Activated naive CD8-positive, alpha-beta T cell treated with anti-CD3 and anti-CD28 coated beads for 36 hours (primary cell): ENCODE data around the gene RASSF3. TPM values are rescaled to one million over a fixed set of nuclear protein-coding genes. Genes with fewer than 3 reads are reported as not detected.

Experiments used
- DNase-seq: peaks from one replicate; pipeline ENCODE4 v3.0.0; 2021
- H3K27ac Mint-ChIP-seq: one replicate; pipeline ENCODE4 v1.8.0; 2022; ENCODE audit warnings: mild to moderate bottlenecking, moderate library complexity, mixed read lengths
- H3K27me3 Mint-ChIP-seq: one replicate; pipeline ENCODE4 v1.8.0; 2022; ENCODE audit warnings: mild to moderate bottlenecking, mixed read lengths
- H3K36me3 Mint-ChIP-seq: one replicate; pipeline ENCODE4 v1.8.0; 2021; ENCODE audit warnings: mild to moderate bottlenecking, mixed read lengths
- H3K4me1 Mint-ChIP-seq: one replicate; pipeline ENCODE4 v1.8.0; 2021; ENCODE audit warnings: mixed read lengths
- H3K4me3 Mint-ChIP-seq: one replicate; pipeline ENCODE4 v1.8.0; 2022; ENCODE audit warnings: mild to moderate bottlenecking, moderate library complexity, mixed read lengths
- H3K9me3 Mint-ChIP-seq: one replicate; pipeline ENCODE4 v1.8.0; 2022; ENCODE audit warnings: mixed read lengths
- total RNA-seq, 2 experiments: library from RNA; stranded (reverse); gene quantifications; one replicate each; pipeline ENCODE4 v1.2.3, GENCODE V29; 2021

The RASSF3 gene
- total RNA-seq, 2 experiments from 2014 or later = 48.0 to 51.0 TPM

DNA sequence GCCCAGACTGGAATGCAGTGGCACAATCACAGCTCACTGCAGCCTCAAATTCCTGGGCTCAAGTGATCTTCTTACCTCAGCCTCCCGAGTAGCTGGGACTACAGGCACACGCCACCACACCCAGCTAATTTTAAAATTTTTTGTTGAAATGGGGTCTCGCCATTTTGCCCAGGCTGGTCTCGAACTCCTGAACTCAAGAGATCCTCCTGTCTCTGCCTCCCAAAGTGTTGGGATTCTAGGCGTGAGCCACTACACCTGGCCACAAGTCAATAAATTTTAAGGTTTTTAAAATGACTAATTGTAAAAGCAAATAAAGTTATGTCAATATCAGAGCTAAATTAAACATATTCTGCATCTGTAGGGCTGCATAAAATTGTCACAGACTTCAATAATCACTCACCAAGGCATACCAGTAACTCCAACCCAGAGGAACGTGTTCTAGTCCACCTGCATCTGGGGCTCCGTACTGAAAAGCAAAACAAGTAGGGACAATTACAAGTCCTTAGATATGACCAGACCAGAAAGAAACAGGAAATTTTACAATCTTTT lies 135.0 kb downstream of the RASSF3 start:
- Mint-ChIP-seq H3K27ac (no peak overlapping the region), H3K27me3 (no peaks in the 10 kb centered on the region), H3K36me3 (peaks cover 32% of the 10 kb centered on the region), H3K4me1 (peaks cover 8% of the 10 kb centered on the region), H3K4me3 (no peak overlapping the region), H3K9me3 (no peaks in the 10 kb centered on the region)
- DNase-seq = no peak

DNA sequence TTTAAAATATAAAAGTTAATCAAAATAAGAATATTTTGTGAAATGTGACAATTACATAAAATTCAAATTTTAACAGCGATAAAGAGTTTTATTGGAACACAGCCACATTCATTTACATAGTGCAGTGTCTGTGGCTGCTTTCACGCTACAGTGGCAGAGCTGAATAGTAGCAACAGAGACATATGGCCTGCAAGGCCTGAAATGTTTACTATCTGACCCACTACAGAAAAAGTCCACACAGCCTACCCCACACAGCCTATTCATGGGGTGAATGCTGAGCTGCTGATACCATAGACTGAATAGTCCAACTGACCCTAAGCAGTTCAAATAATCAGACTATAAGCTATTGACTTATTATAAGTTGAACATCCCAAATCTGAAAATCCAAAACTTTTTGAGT lies 135.7 kb downstream of the RASSF3 start:
- Mint-ChIP-seq H3K4me3 (no peak overlapping the region), H3K36me3 (peaks cover 32% of the 10 kb centered on the region), H3K27me3 (no peaks in the 10 kb centered on the region), H3K27ac (no peak overlapping the region), H3K9me3 (no peaks in the 10 kb centered on the region), H3K4me1 (peaks cover 8% of the 10 kb centered on the region)
- no peak for DNase-seq

DNA sequence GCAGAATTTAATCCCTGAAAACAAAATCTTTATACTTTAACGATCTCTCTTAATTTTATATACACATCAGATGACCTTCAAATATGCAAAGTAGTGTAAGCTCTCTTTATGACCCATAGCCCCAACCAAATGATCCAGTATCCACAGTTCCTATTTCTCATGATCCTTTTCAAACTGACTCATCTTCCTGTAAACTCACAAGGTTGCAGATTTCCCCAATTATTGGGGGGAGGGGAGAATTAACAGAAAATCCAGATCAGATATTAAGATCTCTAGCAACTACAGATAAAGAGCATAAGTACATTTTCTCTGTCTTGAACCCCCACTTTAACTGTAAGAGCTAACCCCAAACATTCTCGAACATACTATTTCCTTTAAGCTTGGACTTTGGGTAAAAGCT lies 136.4 kb downstream of the RASSF3 start:
- no peak for DNase-seq
- Mint-ChIP-seq H3K4me1 (peaks cover 8% of the 10 kb centered on the region), H3K9me3 (no peaks in the 10 kb centered on the region), H3K27ac (no peak overlapping the region), H3K27me3 (no peaks in the 10 kb centered on the region), H3K36me3 (peaks cover 27% of the 10 kb centered on the region), H3K4me3 (no peak overlapping the region)

Other genes with a start within 250 kb of the RASSF3 start
- gene C12orf56, start 219.7 kb upstream of the RASSF3 start, total RNA-seq = not detected
- gene XPOT, start 206.1 kb upstream of the RASSF3 start, total RNA-seq = 100 to 1,000 TPM; 193 to 194 TPM
- gene TBK1, start 158.4 kb upstream of the RASSF3 start, total RNA-seq = 10 to 100 TPM; 18.0 to 18.1 TPM
- 10 to 100 TPM; 18.4 to 21.4 TPM for gene GNS, start 148.9 kb downstream of the RASSF3 start, total RNA-seq
- gene TBC1D30, start 214.2 kb downstream of the RASSF3 start, total RNA-seq = 1 to 10 TPM; 1.6 to 1.7 TPM